ENCODE measurements around the gene ISM2.

- TF ChIP-seq, protein P1, sequence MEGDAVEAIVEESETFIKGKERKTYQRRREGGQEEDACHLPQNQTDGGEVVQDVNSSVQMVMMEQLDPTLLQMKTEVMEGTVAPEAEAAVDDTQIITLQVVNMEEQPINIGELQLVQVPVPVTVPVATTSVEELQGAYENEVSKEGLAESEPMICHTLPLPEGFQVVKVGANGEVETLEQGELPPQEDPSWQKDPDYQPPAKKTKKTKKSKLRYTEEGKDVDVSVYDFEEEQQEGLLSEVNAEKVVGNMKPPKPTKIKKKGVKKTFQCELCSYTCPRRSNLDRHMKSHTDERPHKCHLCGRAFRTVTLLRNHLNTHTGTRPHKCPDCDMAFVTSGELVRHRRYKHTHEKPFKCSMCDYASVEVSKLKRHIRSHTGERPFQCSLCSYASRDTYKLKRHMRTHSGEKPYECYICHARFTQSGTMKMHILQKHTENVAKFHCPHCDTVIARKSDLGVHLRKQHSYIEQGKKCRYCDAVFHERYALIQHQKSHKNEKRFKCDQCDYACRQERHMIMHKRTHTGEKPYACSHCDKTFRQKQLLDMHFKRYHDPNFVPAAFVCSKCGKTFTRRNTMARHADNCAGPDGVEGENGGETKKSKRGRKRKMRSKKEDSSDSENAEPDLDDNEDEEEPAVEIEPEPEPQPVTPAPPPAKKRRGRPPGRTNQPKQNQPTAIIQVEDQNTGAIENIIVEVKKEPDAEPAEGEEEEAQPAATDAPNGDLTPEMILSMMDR (IDR thresholded peaks at IDR 0.05; ENCODE audit: low read length), result no peak
- TF ChIP-seq EZH2phosphoT487 (IDR thresholded peaks at IDR 0.05; ENCODE audit: low read length), result no peak
These were observed 31.3 kb upstream of the ISM2 start for GRCh38 chr14:77529963-77530362.

All from MM.1S (cell line).